IPS-NIHi7 (cell line): ENCODE data around the gene HABP2.
A peak's percentile ranks its signal among the peaks of the same experiment; 100 is the strongest.

Experiments
- DNase-seq: peaks from one replicate; pipeline ENCODE4 v3.0.0; 2012; ENCODE audit warnings: mixed read lengths; ENCODE audit errors: extremely low spot score

Gene HABP2

DNA sequence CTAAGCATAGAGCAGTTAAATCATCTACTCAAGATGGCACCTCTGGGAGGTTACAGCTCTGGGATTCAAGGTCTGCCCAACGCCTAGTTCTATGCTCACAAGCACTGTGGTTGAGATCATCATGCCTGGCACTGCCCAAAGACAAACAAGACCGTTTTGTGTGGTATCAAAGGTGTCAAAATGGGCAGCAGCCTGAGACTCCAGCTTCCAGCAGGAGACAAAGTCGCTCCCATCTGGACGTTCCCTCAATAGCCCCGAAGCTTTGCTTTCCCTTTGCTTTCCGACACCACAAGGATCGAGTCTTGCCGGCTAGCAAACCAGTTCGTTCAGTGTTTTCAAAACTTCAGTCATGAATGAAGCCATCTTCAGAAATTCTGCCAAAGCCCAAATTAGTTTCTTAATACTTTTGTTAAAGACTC lies 5.1 kb downstream of the HABP2 start:
- peak; percentile 40 for DNase-seq

DNA sequence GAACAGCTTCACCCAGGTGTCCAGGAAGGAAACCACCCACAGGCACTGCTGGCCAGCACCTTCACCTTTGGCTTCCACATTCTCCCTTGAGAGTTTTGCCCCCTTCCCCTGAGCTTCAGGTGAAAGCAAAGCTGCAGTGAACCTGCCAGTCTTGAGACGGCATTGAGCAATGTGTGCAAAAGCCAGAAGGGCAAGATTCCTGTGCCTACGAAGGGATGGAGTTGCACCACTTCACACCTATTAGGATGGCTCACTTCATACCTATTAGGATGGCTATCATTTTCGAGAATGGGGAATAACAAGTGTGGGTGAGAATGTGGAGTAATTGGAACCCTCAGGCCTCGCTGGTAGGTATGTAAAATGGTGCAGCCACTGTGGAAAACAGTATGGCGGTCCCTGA lies 7.2 kb downstream of the HABP2 start:
- no peak for DNase-seq

DNA sequence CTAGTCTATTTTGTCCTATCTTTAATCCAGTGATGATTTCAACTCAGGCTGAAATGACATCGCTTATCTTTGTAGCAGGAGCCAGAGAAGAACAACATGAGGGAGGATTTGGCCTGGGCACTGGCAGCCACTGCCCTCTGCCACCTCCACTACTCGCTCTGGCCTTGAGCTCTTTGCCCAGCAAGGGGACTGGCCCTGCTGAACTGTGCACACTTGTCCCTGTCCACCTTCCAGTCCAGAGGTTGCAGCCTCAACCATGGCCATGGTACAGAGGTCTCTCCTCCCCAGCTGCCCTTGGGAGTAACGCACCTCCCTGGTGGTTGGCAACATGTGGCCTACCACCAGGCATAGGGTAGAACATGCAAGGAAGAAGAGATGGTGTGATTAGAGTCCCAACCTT lies 8.4 kb downstream of the HABP2 start:
- DNase-seq: no peak

DNA sequence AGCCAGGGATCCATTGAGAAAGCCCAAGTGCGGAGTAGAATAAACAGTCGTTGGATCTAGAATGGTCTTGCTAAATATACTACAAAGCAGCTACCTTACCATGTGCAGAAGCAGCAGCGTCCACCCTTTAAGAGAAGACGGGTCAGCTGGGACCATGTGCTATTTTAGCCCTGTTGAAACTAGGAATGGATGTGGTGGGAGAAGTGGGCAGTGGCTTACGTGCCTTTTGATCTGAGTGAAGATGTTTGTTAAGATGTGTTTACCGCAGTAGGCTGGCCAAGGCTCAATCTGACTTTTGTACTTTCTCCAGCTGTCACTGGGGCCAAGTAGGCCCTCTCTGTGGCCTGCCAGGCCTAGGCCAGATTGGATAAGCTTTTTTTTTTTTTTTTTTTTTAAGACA lies 9.2 kb downstream of the HABP2 start:
- DNase-seq: no peak

DNA sequence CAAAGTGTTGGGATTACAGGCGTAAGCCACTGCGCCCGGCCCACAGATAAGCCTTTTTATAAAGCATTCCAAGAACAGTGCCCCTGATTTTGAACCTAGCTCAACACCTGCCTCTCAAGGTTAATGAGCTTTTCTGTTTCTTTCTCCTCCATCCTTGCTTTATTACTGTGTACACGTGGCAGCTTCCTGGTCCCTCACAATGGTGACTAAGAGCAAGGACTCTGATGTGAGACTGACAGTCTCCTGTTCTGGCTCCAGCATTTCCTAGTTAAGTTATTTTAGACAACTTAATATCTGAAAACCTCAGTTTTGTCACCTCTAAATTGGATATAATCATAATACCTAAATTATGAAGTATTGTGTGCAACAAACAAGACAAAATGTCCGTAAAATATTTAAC lies 9.9 kb downstream of the HABP2 start:
- DNase-seq: no peak

DNA sequence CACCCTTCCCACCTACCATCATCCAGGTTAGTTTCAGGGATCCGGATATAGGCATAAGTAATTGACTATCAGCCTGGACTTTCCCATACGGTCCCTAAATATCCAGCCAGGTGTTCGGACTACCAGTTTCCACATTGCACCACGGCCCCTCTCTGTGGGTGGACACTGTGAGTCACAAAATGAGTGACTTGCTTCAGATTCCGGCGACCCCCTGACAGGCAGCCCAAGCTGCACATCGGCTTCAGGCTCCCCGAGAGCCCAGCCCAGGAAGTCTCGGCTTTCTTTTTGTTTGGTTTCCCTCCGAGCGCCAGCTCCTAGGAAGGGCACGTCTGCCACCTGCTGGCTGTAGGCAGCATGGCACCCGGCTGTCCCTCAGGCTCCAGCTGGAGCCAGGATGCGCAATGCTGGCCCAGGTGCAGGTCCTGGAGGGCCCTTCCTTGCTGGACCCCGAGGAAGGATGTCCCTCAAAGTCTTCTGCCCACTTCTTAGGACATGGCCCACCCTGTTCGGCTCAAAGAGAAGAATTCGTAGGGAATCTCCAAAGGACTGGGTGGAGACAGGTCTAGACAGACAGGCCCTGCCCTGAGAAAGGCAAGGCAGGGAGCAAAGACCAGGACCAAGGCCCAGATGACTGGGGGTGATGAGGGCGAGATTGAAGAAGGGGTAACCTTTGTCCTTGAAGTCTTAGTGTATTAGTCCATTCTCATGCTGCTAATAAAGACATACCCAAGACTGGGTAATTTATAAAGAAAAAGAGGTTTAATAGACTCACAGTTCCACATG lies 10.6 kb downstream of the HABP2 start:
- peak; percentile 89 for DNase-seq

DNA sequence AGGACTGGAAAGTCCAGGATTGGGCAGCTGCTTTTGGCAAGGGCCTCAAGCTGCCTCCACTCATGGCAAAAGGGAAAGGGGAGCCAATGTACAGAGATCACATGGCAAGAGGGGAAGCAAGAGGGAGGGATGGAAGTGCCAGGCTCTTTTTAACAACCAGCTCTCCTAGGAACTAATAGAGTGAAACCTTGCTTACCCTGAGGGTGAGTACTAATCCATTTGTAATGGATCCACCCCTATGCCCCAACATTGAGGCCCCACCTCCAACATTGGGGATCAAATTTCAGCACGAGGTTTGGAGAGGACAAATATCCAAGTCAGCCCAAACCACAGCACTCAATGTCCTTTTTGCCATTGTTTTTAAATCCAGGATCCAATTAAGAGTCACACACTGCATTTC lies 12.5 kb downstream of the HABP2 start:
- DNase-seq: no peak

DNA sequence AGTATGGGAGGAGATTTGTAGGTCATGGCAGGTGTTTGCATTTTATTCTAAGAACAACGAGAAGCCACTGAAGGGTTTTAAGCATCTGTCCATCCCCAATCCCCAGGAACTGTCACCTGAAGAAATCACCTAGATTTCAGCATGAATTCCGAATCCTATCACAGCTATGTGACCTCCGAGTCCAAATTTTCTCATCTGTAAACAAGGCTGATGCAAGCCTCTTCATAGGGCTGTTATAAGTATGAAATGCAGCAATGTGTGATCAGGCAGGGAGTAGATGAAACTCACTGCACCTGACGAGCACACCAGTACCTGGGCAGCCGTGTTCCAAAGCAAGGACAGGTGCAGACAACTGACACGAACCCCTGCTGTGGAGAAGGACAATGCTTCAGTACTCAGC lies 14.0 kb downstream of the HABP2 start:
- no peak for DNase-seq

DNA sequence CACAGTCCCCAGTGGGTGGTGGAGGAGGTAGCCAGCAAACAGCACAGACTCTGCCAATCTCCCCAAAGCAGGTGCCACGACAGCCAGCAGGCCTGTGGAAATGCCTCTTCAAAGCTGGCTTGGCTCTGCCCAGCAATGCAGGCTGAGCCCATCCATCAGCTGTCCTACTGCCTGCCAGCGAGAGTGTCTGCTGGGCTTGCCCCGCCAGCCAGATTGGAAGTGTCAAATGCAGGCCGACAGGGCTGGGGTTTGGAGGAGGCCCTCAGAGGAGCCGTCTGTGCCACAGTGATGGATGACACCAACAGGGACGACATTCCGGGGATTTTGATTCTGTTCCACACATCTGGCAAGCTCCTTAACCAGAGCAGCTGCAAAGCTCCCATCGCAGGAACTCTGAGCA lies 16.7 kb downstream of the HABP2 start:
- no peak for DNase-seq

DNA sequence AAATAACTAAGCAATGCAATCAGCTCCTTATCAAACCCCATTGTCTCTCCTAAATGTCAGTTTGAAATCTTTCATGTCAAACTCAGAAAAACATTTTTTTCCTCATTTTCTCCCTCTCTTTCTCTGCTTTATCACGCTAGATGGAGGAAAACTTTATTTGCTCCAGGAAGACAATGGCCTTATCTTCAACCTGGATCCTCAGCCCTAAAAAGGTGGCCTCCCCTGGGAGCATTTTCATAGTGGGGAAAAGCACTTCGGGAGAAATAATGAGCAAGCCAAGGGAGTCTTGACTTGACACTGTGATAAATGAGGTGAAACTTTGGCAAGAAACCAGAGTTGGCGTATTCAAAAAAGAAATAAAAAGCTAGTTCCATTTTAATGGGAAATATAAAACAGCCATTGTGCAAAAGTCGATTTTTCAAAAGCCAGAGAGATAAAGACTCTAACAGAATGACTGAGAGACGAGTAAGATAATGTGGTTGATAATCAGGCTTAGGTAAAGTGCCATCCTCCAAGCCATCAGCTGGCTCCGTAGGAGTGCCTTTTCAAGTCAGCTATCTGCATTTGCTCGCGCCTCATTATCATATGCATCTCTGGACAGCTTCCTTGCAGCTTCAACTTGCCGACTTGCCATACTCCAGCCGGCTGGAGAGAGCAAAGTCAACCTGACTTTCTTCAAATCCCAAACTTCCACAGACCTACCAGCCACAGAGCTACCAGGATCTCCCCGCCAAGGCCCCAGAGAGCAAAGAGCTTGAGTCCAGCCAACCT lies 19.9 kb downstream of the HABP2 start:
- peak; percentile 35 for DNase-seq

DNA sequence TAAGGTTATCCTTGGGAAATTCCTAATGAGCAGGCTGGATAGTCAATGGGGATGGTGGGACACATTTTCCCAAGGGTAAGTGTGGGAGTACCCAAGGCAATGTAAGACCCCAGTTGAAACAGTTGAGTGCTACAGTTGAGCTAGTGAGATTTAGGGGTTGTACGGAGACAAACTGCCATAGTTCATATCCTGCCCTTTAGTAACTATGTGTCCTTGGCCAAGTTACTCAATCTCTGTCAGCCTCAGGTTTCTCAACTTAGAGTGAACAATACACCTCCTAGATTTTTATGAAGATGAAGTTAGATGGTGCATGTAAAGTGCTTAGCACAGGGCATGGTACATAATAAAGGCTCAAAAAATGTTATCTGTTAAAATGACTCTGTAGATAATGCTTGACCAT lies 20.5 kb downstream of the HABP2 start:
- no peak for DNase-seq

DNA sequence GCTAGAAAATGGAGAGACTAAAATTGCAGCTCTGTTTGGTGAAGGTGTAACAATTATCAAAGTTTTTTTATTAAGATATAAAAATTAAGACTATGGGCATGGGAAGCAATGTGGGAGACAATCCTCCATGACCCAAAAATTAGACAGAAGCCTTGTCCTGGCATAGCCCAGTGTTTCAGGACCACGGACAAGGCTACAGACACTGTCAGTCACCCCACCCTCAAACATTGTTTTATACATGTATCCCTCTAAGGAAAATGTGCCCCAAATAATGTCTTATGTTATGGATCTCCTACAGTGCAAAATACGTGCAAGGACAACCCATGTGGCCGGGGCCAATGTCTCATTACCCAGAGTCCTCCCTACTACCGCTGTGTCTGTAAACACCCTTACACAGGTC lies 24.0 kb downstream of the HABP2 start:
- peak; percentile 58 for DNase-seq

DNA sequence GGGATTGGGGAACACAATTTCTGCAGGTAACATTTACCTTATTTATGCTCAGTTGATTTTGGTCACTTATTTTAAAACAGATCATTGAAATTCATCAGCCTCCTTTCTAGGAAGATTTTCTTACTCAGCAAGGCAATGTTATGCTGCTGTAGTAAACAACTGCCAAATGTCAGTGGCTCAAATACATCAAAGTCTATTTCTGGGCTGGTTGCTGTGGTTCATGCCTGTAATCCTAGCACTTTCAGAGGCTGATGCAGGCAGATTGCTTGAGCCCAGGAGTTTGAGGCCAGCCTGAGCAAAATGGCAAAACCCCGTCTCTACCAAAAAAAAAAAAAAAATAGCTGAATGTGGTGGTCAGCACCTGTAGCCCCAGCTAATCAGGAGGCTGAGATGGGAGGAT lies 25.9 kb downstream of the HABP2 start:
- DNase-seq: no peak

DNA sequence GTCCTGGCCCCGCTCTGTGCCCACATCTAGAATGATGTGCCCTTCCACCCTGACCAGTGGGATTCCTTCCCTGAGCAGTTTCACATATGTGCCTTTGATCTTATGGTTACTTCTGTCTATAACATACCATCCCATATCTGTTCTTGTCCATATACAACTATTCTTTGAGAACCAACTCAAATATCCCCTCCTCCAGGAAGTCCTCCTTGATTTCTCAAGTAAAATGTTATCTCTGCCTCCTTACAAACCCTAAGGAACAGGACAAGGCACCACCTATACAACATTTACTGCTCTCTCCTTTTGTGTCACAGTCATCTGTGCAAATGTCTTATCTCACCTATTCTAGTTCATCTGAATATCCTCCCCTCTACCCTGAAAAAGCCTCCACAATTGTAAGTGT lies 28.2 kb downstream of the HABP2 start:
- no peak for DNase-seq

DNA sequence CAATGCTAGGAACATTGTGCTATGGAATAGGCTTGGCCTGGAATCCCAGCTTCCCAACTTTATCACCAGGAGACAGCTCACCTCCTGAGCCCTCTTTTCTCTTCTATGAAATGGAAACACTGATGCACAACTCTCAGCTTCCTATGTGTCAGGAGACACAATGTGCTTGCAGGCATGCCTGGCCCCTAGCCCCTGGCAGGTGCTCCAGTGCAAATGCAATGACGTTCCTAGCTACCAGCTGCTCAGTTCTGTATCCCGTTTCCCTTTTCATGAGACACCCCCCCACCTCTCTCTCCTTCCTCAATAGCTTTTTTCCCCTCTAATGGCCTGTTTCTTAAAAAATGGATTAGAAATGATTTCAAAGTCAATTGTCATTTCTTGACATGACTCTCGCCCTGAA lies 30.7 kb downstream of the HABP2 start:
- DNase-seq: no peak

DNA sequence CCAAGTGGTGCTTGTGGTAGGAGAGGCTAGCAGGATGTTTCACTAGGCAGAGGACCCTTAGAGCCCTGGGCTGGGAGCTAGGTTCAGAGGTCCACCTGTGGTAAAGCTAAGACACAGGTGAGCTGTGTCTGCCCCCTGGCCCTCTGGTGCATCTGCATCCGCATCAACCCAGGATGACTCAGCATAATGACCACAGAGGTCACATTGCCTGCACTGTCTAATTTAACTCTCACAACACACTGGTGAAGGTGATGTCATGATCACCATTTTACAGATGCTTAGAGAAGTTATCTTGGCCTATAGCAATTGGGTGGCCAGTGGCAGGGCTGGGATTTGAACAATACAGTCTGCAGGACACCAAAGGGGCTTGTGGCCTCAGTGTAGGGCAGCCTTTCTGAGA lies 33.1 kb downstream of the HABP2 start:
- no peak for DNase-seq

DNA sequence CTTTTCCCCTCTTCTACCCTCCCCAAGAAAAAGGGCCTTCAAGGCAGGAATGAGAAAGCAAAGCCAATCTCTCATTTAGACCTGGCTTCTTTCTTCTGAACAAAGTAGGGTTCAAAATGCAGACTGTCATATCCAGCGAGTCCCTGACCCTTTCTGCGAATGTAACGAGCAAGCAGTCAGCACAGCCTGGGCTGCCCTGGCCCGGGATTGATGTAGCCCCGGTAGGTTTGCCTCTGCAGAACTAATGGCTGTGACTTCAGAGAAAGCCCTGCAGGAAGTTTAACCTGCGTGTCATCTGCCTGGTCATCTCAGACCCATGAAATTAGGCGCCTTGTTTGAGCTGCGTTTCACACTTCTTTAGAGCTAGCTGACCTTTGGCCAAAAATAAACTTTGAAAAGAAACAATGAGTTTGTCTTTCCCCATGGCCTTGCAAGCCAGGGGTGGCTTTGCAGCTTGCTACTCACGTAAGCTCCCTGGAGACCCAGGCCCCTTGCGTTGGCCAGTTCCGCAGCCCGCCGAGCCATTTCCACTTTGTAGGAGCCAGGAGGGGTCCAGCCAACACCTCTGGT lies 36.4 kb downstream of the HABP2 start:
- DNase-seq: no peak

DNA sequence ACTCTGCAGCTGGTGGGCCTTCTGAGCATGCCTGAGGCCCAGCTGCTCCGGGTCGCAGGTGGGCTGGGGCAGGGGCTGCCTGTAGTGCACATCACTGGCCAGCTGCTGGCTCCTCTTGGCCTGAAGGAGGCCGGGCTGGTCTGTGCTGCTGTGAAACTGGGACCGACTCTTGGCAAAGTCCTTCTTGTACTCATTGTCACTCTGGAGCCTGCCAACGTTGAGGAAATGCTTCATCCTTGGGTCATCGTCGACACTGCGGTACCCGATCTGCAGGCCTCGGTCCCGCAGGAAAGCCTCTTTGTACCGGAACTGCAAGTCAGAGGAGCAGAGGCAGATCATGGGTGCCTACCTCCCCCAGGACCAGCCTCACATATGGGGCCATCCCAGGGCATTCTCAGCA lies 37.7 kb downstream of the HABP2 start:
- DNase-seq: no peak

DNA sequence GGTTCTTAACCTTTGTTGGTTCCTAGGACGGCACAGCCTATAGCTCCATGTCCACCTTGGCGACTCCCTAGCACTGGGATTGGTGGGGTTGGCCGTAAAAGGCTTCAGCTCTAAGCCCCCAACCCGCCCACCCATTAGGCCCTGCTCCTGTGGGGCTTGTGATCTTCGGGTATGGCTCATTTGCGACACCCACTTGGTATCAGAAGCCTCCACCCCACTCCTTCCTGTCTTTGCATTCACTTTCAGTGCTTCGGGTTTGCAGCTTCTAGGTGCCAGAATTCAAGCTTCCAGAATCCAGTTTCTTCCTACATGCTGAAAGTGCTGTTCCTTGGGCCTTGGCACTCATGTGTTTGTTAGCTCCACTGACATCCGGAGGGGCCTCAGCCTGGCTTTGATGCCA lies 39.5 kb downstream of the HABP2 start:
- DNase-seq: no peak

DNA sequence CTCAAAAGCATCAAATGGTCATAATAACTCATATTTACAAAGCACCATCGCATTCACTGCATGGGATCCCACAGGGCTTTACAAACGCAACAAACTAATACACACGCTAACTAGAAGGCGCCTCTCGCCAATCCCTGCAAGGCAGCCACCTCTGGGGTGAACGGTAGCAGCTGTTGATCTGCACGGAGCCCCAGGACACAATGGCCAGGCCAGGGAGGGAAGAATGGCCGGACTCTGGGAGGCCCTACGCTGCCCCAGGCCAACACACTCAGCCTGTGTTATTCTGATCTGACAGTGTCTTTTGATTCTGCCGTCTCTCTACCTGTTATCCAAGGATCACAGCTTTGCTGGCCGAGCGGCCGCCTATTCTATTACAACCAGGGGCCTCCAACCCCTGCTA lies 41.8 kb downstream of the HABP2 start:
- DNase-seq: no peak

DNA sequence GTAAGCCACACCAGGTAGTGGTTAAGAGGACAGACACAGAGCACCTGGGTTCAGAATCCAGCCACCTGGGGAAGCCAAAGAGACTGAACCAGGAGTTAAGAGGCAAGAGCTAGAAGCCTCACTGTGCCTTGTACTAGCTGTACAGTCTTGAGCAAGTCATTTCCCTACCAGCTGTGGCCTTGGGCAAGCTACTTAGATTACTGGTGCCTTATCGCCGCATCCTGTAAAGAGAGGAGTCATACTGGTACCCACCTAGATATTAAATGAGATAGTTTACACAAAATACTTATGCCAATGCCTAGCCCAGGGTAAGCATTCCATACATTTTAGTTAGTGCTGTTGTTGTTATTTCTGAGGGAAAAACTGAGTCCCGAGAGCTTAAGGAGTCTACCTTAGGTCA lies 47.7 kb downstream of the HABP2 start:
- no peak for DNase-seq

DNA sequence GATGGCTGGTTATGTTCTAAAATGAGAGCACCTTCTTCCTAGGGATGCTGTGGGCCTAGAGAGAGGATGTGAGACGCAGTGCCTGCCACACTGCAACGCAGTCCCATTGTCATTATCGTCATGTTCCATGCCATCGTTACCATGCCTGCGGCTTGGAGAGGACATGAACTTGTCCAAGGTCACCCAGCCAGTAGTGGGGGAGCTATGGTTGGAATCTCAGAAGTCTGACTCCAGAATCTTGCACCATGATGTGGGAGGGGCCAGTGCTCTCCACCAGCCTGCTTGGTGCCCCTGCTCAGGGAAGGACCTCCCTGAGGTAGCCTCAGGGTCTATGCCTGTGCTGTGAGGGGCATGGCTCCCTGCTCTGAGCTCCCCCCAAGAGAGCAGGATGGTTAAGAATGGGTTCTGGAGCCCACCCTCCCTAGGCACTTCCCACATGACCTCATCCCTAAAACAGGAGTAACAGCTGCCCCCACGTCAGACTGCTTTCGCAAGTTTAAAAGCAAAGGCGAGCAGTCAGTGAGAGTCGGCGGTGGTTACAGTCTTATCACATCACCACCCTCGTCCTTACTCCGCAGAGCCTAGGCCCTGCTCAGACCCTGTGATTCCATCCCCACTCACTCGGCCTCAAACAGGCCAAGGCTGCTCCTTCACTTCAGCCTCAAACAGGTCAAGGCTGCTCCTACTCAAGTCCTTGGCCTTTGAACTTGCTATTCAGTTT lies 50.4 kb downstream of the HABP2 start:
- DNase-seq: no peak
